DOHH2 (cell line): ENCODE results near the gene CKS1B.

Experiments
- EZH2phosphoT487 ChIP-seq: fragments of 200-600 bp; sonication (generic); IDR thresholded peaks from 2 replicates; pipeline ENCODE4 v1.6.1; 2017; ENCODE audit warnings: borderline replicate concordance, mild to moderate bottlenecking, antibody characterized with exemption, low read length, moderate library complexity, mixed read lengths
- TF ChIP-seq, protein P1 (sequence below): fragments of 200-600 bp; sonication (generic); IDR thresholded peaks from one replicate; pipeline ENCODE4 v1.5.1; 2014; ENCODE audit warnings: antibody characterized with exemption, mild to moderate bottlenecking, low read depth, low read length; ENCODE audit not compliant: poor library complexity, severe bottlenecking

DNA sequence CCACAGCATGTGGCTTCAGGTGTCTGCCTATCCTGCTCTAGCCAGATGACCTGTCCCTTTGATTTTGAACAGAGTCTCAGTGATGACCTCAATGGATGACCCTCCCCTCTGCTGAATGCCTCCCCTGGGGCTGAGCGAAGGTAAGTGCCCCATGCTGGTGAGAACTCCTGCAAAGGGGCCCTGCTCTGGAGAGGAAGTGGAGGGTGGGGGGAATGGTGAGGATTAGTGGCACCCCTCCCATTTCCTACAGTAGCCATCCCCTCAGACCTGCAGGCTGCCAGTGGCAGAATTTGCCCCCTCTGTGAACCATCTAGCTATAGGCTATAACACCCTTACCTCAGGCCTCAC, 34.3 kb upstream of the CKS1B start:
- TF ChIP-seq, protein P1, sequence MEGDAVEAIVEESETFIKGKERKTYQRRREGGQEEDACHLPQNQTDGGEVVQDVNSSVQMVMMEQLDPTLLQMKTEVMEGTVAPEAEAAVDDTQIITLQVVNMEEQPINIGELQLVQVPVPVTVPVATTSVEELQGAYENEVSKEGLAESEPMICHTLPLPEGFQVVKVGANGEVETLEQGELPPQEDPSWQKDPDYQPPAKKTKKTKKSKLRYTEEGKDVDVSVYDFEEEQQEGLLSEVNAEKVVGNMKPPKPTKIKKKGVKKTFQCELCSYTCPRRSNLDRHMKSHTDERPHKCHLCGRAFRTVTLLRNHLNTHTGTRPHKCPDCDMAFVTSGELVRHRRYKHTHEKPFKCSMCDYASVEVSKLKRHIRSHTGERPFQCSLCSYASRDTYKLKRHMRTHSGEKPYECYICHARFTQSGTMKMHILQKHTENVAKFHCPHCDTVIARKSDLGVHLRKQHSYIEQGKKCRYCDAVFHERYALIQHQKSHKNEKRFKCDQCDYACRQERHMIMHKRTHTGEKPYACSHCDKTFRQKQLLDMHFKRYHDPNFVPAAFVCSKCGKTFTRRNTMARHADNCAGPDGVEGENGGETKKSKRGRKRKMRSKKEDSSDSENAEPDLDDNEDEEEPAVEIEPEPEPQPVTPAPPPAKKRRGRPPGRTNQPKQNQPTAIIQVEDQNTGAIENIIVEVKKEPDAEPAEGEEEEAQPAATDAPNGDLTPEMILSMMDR: no peak
- TF ChIP-seq EZH2phosphoT487: no peak
